ENCODE measurements around the gene SKOR2.

DNA sequence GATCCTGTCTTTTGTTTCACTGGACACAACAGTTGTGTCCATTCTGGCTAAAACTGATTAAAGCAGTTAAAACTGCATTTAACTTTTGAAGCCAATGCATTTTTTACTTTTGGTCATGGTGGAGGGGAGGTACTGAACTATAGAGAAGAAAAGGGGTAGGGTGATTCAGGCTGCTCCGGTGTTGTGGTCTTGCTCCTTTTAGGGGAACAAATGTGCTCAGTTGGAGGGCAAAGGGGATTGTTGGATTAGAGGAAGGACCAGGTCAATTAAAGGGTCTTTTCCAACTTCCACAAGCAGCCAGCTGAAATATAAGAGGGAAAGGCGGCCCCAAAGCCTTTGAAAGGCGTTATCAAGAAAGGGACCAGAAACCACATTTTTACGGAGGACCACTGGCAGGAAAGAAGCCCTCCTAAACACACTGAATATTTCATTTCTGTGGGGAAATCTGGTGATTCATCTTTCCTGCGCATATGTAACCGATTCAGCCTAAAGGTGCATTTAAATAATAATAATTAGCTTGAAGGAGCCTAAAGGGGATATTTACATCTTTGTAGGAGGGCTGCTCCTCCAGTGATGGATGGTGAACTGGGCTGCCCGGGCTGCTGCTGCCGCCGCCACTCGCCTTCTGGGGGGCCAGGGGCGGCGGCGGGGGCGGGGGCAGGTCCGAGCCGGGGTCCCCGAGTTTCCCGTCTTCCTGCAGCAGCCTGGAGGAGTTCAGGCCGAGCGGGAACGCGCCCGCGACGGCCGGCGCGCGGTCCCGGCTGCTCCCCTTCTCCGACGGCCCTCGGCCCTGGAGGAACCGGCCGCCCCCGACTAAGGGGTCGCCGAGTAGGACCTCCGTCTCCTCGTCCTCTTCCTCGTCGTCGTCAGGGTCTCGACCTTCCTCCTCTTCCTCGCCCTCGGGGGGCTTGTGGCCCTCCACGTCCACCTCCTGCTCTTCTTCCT, 5.2 kb downstream of the SKOR2 start:
- TF ChIP-seq, protein P1, sequence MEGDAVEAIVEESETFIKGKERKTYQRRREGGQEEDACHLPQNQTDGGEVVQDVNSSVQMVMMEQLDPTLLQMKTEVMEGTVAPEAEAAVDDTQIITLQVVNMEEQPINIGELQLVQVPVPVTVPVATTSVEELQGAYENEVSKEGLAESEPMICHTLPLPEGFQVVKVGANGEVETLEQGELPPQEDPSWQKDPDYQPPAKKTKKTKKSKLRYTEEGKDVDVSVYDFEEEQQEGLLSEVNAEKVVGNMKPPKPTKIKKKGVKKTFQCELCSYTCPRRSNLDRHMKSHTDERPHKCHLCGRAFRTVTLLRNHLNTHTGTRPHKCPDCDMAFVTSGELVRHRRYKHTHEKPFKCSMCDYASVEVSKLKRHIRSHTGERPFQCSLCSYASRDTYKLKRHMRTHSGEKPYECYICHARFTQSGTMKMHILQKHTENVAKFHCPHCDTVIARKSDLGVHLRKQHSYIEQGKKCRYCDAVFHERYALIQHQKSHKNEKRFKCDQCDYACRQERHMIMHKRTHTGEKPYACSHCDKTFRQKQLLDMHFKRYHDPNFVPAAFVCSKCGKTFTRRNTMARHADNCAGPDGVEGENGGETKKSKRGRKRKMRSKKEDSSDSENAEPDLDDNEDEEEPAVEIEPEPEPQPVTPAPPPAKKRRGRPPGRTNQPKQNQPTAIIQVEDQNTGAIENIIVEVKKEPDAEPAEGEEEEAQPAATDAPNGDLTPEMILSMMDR (IDR thresholded peaks at IDR 0.05 in 8 of 11, conservative IDR thresholded peaks at IDR 0.05 in 3 of 11), result no peak
- TF ChIP-seq POLR2A (IDR thresholded peaks at IDR 0.05) (no peak), POLR2AphosphoS5 (IDR thresholded peaks at IDR 0.05) (no peak)

Data from spleen (tissue), 7 donors.